Loucy (cell line): ENCODE results near the gene CFHR4.

Experiments
- H2AFZ ChIP-seq: fragments of 200-600 bp; sonication (generic); 2 replicates; pipeline ENCODE4 v1.6.0; 2016; ENCODE audit warnings: antibody characterized with exemption, mild to moderate bottlenecking, low read length, moderate library complexity
- H3F3A ChIP-seq: fragments of 200-600 bp; 2 replicates; pipeline ENCODE4 v1.6.0; 2016; ENCODE audit warnings: antibody characterized with exemption, low read depth, mild to moderate bottlenecking
- H3K27me3 ChIP-seq: fragments of 200-600 bp; sonication (generic); 2 replicates; pipeline ENCODE4 v1.6.1; 2014; ENCODE audit warnings: low read length, mild to moderate bottlenecking; ENCODE audit not compliant: insufficient read depth, poor library complexity, severe bottlenecking
- H3K36me3 ChIP-seq: fragments of 200-600 bp; sonication (generic); 2 replicates; pipeline ENCODE4 v1.6.1; 2016; ENCODE audit warnings: low read length; ENCODE audit not compliant: insufficient read depth
- H3K4me1 ChIP-seq: fragments of 200-600 bp; sonication (generic); 2 replicates; pipeline ENCODE4 v1.5.1; 2014; ENCODE audit warnings: low read length, mild to moderate bottlenecking; ENCODE audit not compliant: insufficient read depth, poor library complexity, severe bottlenecking
- H3K4me2 ChIP-seq: fragments of 200-600 bp; sonication (generic); 2 replicates; pipeline ENCODE4 v1.6.0; 2014; ENCODE audit warnings: antibody characterized with exemption, low read length, low read depth, mild to moderate bottlenecking; ENCODE audit not compliant: poor library complexity, severe bottlenecking
- H3K4me3 ChIP-seq: fragments of 200-600 bp; sonication (generic); 2 replicates; pipeline ENCODE4 v1.5.1; 2014; ENCODE audit warnings: low read length, mild to moderate bottlenecking, mixed read lengths; ENCODE audit not compliant: poor library complexity, severe bottlenecking
- H3K79me2 ChIP-seq: fragments of 200-600 bp; sonication (generic); 2 replicates; pipeline ENCODE4 v1.6.1; 2014; ENCODE audit warnings: low read length; ENCODE audit not compliant: insufficient read depth
- H3K9ac ChIP-seq: fragments of 200-600 bp; sonication (generic); 2 replicates; pipeline ENCODE4 v1.6.0; 2014; ENCODE audit warnings: mild to moderate bottlenecking, low read depth, low read length, moderate library complexity; ENCODE audit not compliant: poor library complexity, severe bottlenecking
- H3K9me2 ChIP-seq: fragments of 200-600 bp; sonication (generic); replicated peaks from 2 replicates; pipeline ENCODE4 v1.6.1; 2016; ENCODE audit warnings: low read depth, low read length, mixed read lengths
- H3K9me3 ChIP-seq: fragments of 200-600 bp; sonication (generic); 2 replicates; pipeline ENCODE4 v1.6.1; 2014; ENCODE audit warnings: mild to moderate bottlenecking, antibody characterized with exemption, low read length, low read depth; ENCODE audit not compliant: insufficient read depth
- H4K20me1 ChIP-seq: fragments of 200-600 bp; sonication (generic); 2 replicates; pipeline ENCODE4 v1.6.0; 2014; ENCODE audit warnings: antibody characterized with exemption, low read length, mild to moderate bottlenecking; ENCODE audit not compliant: insufficient read depth, poor library complexity, severe bottlenecking
- EZH2phosphoT487 ChIP-seq: fragments of 200-600 bp; IDR thresholded peaks from 2 replicates; pipeline ENCODE4 v1.6.1; 2018; ENCODE audit warnings: antibody characterized with exemption, mild to moderate bottlenecking, moderate library complexity, borderline replicate concordance
- TF ChIP-seq, protein P1 (sequence below): fragments of 200-600 bp; sonication (generic); conservative IDR thresholded peaks from 2 replicates; pipeline ENCODE4 v1.5.1; 2014; ENCODE audit warnings: mild to moderate bottlenecking, antibody characterized with exemption, low read length

Gene CFHR4

DNA sequence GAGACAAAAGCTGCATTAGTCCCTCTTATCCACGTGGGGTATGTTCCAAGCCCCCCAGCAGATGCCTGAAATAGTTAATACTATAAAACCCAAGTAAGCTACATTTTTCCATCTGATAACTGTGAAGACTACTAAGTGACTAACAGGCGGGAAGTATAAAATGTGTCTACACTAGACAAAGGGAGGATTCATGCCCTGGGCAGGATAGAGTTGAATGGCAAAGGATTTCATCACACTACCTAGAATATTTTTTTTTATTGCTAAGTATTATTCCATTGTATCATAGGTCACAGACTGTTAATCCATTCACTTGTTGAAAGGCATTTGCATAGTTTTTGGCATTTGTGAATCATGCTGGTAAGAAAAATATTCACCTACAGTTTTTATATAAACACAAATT lies 26.4 kb upstream of the CFHR4 start:
- Histone ChIP-seq H3K36me3 (no peaks in the 10 kb centered on the region), H3K4me2 (no peak overlapping the region), H3K4me1 (no peaks in the 10 kb centered on the region), H3K27me3 (no peaks in the 10 kb centered on the region), H3K9ac (no peak overlapping the region), H2AFZ (no peak overlapping the region), H3F3A (no peaks in the 10 kb centered on the region), H3K79me2 (no peaks in the 10 kb centered on the region), H3K9me2 (no peaks in the 10 kb centered on the region), H4K20me1 (no peaks in the 10 kb centered on the region), H3K9me3 (no peaks in the 10 kb centered on the region), H3K4me3 (no peak overlapping the region)
- TF ChIP-seq, protein P1, sequence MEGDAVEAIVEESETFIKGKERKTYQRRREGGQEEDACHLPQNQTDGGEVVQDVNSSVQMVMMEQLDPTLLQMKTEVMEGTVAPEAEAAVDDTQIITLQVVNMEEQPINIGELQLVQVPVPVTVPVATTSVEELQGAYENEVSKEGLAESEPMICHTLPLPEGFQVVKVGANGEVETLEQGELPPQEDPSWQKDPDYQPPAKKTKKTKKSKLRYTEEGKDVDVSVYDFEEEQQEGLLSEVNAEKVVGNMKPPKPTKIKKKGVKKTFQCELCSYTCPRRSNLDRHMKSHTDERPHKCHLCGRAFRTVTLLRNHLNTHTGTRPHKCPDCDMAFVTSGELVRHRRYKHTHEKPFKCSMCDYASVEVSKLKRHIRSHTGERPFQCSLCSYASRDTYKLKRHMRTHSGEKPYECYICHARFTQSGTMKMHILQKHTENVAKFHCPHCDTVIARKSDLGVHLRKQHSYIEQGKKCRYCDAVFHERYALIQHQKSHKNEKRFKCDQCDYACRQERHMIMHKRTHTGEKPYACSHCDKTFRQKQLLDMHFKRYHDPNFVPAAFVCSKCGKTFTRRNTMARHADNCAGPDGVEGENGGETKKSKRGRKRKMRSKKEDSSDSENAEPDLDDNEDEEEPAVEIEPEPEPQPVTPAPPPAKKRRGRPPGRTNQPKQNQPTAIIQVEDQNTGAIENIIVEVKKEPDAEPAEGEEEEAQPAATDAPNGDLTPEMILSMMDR, result no peak
- TF ChIP-seq EZH2phosphoT487, result no peak

DNA sequence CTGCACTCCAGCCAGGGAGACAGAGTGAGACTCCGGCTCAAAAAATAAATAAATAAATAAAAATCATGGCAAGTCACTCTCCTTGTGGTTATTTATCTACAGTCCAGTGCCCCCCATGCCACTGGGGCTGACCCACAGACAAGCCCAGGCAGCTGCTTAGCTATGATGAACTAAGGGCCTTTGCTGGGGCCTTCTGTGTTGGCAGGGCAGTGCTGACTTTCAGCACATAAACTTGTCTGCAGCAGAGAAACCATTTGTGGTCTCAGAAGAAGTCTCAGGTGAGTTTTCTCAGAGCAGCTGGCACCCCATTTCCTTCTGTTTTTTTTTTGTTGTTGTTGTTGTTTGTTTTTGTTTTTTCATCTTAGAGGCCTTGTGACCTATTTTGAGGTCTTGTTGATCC lies 20.9 kb upstream of the CFHR4 start:
- Histone ChIP-seq H3K4me3 (no peak overlapping the region), H3K9me3 (no peaks in the 10 kb centered on the region), H4K20me1 (no peaks in the 10 kb centered on the region), H3K4me2 (no peak overlapping the region), H2AFZ (no peak overlapping the region), H3F3A (no peaks in the 10 kb centered on the region), H3K27me3 (no peaks in the 10 kb centered on the region), H3K4me1 (no peaks in the 10 kb centered on the region), H3K36me3 (no peaks in the 10 kb centered on the region), H3K79me2 (no peaks in the 10 kb centered on the region), H3K9ac (no peak overlapping the region), H3K9me2 (no peaks in the 10 kb centered on the region)
- TF ChIP-seq EZH2phosphoT487, result no peak
- TF ChIP-seq, protein P1, result no peak

DNA sequence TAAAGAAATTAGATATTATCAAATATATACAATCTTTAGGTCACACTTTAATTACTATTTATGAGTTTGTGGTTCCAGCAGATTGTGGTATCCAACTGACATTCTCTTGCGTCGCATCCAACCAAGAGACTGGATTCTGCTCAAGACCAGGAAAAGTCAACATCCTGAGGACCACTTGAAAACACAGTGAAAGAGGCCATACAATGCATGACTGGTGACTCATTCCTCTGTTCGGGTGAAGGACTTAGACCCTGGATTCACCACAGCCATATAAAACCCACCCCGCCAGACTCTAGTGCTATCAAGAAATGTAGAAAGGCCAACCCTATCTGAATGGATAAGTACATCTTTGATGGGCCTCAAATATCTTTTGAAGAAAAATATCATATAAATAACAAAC lies 14.5 kb upstream of the CFHR4 start:
- no peaks in the 10 kb centered on the region for H3F3A ChIP-seq
- H3K36me3 ChIP-seq, result no peaks in the 10 kb centered on the region
- no peak for TF ChIP-seq EZH2phosphoT487
- TF ChIP-seq, protein P1, result no peak
- H3K9me2 ChIP-seq, result no peaks in the 10 kb centered on the region
- H3K4me2 ChIP-seq, result no peak overlapping the region
- no peaks in the 10 kb centered on the region for H3K27me3 ChIP-seq
- H3K9ac ChIP-seq, result no peak overlapping the region
- no peaks in the 10 kb centered on the region for H3K9me3 ChIP-seq
- H2AFZ ChIP-seq, result no peak overlapping the region
- no peaks in the 10 kb centered on the region for H4K20me1 ChIP-seq
- no peaks in the 10 kb centered on the region for H3K79me2 ChIP-seq
- no peaks in the 10 kb centered on the region for H3K4me1 ChIP-seq
- H3K4me3 ChIP-seq, result no peak overlapping the region
